Panc1 (cell line): ENCODE results near the gene SLC7A7. TPM values are rescaled to one million over a fixed set of nuclear protein-coding genes. Genes with fewer than 3 reads are reported as not detected.

Source experiments
- ATAC-seq: fragments of 200-7000 bp; cut with Tn5 transposase; 2 replicates; pipeline ENCODE4 v1.9.1; 2020; ENCODE audit warnings: mild to moderate bottlenecking, moderate library complexity
- BruUV-seq: library from RNA; stranded (reverse); fragments of 400-500 nt; replicated peaks from 2 replicates; lab custom pipeline; 2021; lab: Mats Ljungman, UMichigan
- CTCF ChIA-PET: fragments of 300-600 bp; sonication (Branson Sonifier 250); formaldehyde crosslinking; loops from one replicate; lab custom pipeline; 2022; ENCODE audit warnings: antibody characterized with exemption; lab: Charles Lee
- POLR2A ChIA-PET: fragments of 300-600 bp; sonication (Branson Sonifier 250); formaldehyde crosslinking; loops from one replicate; lab custom pipeline; 2022; ENCODE audit warnings: antibody characterized with exemption; lab: Charles Lee
- DNase-seq: peaks from one replicate; pipeline ENCODE4 v3.0.0-alpha.2; 2010; ENCODE audit warnings: low read depth, low spot score
- H3K27ac ChIP-seq: 2 replicates; pipeline ENCODE4 v1.5.1; 2011; ENCODE audit warnings: mild to moderate bottlenecking, low read length, inconsistent platforms
- H3K27me3 ChIP-seq: fragments of 200-500 bp; sonication (Bioruptor generic); 2 replicates; pipeline ENCODE4 v1.6.0; 2014; ENCODE audit warnings: low read length, inconsistent platforms; ENCODE audit not compliant: control insufficient read depth, insufficient read depth
- H3K36me3 ChIP-seq: fragments of 200-500 bp; sonication (Bioruptor generic); 2 replicates; pipeline ENCODE4 v1.5.1; 2014; ENCODE audit warnings: inconsistent platforms, mild to moderate bottlenecking, low read length, moderate library complexity; ENCODE audit not compliant: control insufficient read depth, insufficient read depth
- H3K4me1 ChIP-seq: 2 replicates; pipeline ENCODE4 v1.5.1; 2011; ENCODE audit warnings: inconsistent platforms, mild to moderate bottlenecking, low read length, moderate library complexity; ENCODE audit not compliant: control insufficient read depth, insufficient read depth
- H3K4me3 ChIP-seq, 2 experiments: 2 replicates each; pipeline ENCODE4 v1.5.1; 2011 to 2012; ENCODE audit warnings: low read depth in 2 of 2, low read length in 2 of 2, mild to moderate bottlenecking in 2 of 2, inconsistent platforms in 1 of 2, moderate library complexity in 1 of 2
- H3K9me3 ChIP-seq: fragments of 200-500 bp; sonication (Bioruptor generic); 2 replicates; pipeline ENCODE4 v1.5.1; 2014; ENCODE audit warnings: low read depth, mild to moderate bottlenecking, inconsistent platforms, low read length, moderate library complexity; ENCODE audit not compliant: control insufficient read depth, insufficient read depth
- POLR2AphosphoS5 ChIP-seq: IDR thresholded peaks from 2 replicates; pipeline ENCODE4 v1.6.1; 2012; ENCODE audit warnings: mild to moderate bottlenecking, low read depth, low read length, moderate library complexity
- REST ChIP-seq, 2 experiments: IDR thresholded peaks; 2 replicates each; pipeline ENCODE4 v1.6.1; 2011 to 2012; ENCODE audit warnings: low read depth in 2 of 2, control low read depth in 1 of 2, low read length in 1 of 2, mild to moderate bottlenecking in 1 of 2, moderate library complexity in 1 of 2; ENCODE audit not compliant: insufficient read depth in 1 of 2
- SIN3A ChIP-seq: IDR thresholded peaks from 2 replicates; pipeline ENCODE4 v1.6.1; 2012; ENCODE audit warnings: low read depth, mild to moderate bottlenecking, low read length, moderate library complexity, borderline replicate concordance; ENCODE audit not compliant: insufficient read depth
- TCF7L2 ChIP-seq: IDR thresholded peaks from 2 replicates; pipeline ENCODE4 v1.6.1; 2011; ENCODE audit warnings: mild to moderate bottlenecking, low read depth, low read length, inconsistent platforms
- in situ Hi-C: cut with HindIII; loops from 2 replicates; pipeline ENCODE4 v1.10.0; 2016; ENCODE audit warnings: low sequenced_read_pairs, low pct_unique_long_range_greater_than_20kb
- intact Hi-C: fragments of 100-400 bp; cut with micrococcal nuclease; formaldehyde crosslinking; loops from one replicate; pipeline ENCODE4 v1.10.0; 2022; ENCODE audit not compliant: unreplicated experiment
- total RNA-seq: library from RNA; stranded (reverse); gene quantifications from one replicate; pipeline ENCODE4 v1.2.1, GENCODE V29; 2021; ENCODE audit not compliant: unreplicated experiment
- TF ChIP-seq, protein P1 (sequence below): fragments of 450-650 bp; IDR thresholded peaks from 2 replicates; pipeline ENCODE4 v1.5.1; 2017; ENCODE audit warnings: mild to moderate bottlenecking

Gene SLC7A7
- total RNA-seq, 1 experiment from 2014 or later: 0.85 TPM

- in situ Hi-C loops: no loop called here
- H3K27ac ChIP-seq: peak overlapping the region; percentile 79
- CTCF ChIA-PET: interaction anchor here (0.7 to 2.6 kb wide), 6 partner anchors 9 to 80 kb away, joined by 3 to 50 read pairs (median 6); no protein-coding TSS in a partner anchor
- peaks cover 23% of the 10 kb centered on the region for H3K4me1 ChIP-seq
- POLR2A ChIA-PET: no interaction called here
- no peaks in the 10 kb centered on the region for H3K27me3 ChIP-seq
- H3K36me3 ChIP-seq: no peaks in the 10 kb centered on the region
- TF ChIP-seq REST (IDR thresholded peaks at IDR 0.05; ENCODE audit: insufficient read depth in 1 of 2, low read depth in 2 of 2, low read length in 1 of 2) (no peak), POLR2AphosphoS5 (no peak), SIN3A (no peak), TCF7L2 (no peak)
- TF ChIP-seq, protein P1, sequence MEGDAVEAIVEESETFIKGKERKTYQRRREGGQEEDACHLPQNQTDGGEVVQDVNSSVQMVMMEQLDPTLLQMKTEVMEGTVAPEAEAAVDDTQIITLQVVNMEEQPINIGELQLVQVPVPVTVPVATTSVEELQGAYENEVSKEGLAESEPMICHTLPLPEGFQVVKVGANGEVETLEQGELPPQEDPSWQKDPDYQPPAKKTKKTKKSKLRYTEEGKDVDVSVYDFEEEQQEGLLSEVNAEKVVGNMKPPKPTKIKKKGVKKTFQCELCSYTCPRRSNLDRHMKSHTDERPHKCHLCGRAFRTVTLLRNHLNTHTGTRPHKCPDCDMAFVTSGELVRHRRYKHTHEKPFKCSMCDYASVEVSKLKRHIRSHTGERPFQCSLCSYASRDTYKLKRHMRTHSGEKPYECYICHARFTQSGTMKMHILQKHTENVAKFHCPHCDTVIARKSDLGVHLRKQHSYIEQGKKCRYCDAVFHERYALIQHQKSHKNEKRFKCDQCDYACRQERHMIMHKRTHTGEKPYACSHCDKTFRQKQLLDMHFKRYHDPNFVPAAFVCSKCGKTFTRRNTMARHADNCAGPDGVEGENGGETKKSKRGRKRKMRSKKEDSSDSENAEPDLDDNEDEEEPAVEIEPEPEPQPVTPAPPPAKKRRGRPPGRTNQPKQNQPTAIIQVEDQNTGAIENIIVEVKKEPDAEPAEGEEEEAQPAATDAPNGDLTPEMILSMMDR: no peak
- H3K9me3 ChIP-seq: no peaks in the 10 kb centered on the region
- DNase-seq (no peak), ATAC-seq (no peak)
- intact Hi-C loops: loop anchor here (2.0 kb wide), 1 partner anchor 31 kb away; no protein-coding TSS in a partner anchor
- no TSS peak for BruUV-seq
- H3K4me3 ChIP-seq: peak overlapping the region in 1 of 2 experiments; percentile 56; a peak in 2 of 4 replicates
These were observed 6.9 kb upstream of the SLC7A7 start for GRCh38 chr14:22822016-22822570.

DNA sequence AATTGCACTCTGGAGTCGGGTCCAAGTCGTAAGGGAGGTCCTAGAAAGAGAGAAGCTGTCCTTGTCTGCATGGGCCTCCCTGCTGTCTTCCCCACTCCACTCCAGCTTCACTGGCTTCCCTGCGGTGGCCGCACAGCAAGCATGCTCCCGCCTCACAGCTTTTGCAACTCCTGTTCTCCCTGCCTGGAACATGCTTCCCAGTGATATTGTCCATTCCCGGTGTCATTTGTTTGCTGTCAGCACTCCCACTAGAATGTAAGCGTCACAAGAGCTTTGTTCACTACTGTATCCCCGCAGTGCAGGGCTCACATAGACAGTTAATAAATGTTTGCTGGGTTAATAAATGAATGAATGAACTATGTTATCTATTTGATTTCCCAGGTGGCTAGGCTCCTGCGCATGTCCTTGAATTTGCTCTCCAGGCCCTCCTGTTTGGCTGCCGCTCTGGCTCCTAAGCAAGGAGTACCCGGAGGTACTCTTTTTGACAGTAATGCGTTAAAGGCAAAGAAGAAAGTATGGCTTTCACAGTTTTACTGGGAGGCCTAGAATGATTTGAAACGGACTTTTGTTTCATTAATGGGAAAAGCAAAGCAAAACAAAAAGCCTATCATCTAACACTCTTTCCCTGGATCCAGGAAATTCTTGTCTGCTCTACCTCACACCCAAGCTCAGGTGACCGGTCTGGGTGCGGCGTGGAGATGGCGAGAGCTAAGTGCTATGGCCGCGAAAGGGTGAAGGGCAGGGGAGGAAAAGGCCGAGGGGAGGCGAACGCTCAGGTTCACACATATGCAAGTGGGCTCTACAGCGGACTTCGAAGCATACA is 6.2 kb upstream of the SLC7A7 start:
- Histone ChIP-seq H3K27ac (peak overlapping the region; percentile 48; the same call in 1 of the 2 replicates), H3K36me3 (no peaks in the 10 kb centered on the region), H3K27me3 (no peaks in the 10 kb centered on the region), H3K4me1 (peaks cover 23% of the 10 kb centered on the region), H3K4me3 (no peak overlapping the region), H3K9me3 (no peaks in the 10 kb centered on the region)
- BruUV-seq: no TSS peak
- TF ChIP-seq TCF7L2 (no peak), SIN3A (no peak), POLR2AphosphoS5 (no peak), REST (IDR thresholded peaks at IDR 0.05; ENCODE audit: insufficient read depth in 1 of 2, low read depth in 2 of 2, low read length in 1 of 2) (no peak)
- TF ChIP-seq, protein P1: no peak
- intact Hi-C loops (loop anchor here (2.0 kb wide), 1 partner anchor 31 kb away; no protein-coding TSS in a partner anchor), in situ Hi-C loops (no loop called here)
- ChIA-PET CTCF (interaction anchor here (1.5 kb wide), 1 partner anchor 81 kb away, joined by 5 read pairs; no protein-coding TSS in a partner anchor), POLR2A (interaction anchor here (0.7 kb wide), 1 partner anchor 260 kb away, joined by 4 read pairs; no protein-coding TSS in a partner anchor)
- ATAC-seq (no peak), DNase-seq (no peak)
